ENCODE results near the gene ZDHHC13.
"Not testable (repeated sequence)": the region's sequence is repeated elsewhere in the genome, so short reads cannot be mapped to it uniquely, and the experiment has no call there.

ZDHHC13 gene

DNA sequence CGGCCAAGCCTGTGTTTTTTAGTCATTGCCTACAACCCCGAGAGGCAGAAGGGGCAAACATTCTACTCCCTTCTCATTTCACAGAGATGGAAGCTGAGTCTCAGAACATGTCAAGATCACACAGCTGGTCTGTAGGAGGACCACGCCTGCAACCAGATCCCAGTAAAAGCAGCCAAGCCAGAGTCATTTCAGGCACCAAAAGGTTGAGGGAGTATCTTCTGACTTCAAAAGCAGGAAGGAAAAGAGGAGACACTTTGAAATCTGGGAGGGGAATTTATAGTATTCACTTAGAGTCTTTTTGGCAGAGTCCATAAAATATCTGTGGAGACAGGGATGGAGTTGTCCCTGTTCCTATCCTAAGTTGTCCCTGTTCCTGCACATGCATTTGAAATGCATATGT, 17.9 kb upstream of the ZDHHC13 start:
- no peak for DNase-seq (ENCODE audit: low read depth)

DNA sequence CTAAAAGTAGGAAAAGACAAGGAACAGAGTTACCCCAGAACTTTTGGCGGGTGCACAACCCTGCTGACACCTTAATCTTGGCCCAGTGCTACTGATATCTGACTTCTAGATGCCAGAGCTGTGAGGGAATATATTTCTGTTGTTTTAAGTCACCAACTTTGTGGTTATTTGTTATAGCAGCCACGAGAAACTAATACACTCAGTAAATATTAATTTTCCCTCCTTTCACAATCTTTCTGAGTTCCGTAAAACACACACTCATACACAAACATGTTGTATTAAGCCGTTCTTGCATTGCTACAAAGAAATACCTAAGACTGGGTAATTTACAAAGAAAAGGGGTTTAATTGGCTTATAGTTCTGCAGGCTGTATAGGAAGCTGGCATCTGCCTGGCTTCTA, 16.1 kb upstream of the ZDHHC13 start:
- DNase-seq (ENCODE audit: low read depth): no peak

DNA sequence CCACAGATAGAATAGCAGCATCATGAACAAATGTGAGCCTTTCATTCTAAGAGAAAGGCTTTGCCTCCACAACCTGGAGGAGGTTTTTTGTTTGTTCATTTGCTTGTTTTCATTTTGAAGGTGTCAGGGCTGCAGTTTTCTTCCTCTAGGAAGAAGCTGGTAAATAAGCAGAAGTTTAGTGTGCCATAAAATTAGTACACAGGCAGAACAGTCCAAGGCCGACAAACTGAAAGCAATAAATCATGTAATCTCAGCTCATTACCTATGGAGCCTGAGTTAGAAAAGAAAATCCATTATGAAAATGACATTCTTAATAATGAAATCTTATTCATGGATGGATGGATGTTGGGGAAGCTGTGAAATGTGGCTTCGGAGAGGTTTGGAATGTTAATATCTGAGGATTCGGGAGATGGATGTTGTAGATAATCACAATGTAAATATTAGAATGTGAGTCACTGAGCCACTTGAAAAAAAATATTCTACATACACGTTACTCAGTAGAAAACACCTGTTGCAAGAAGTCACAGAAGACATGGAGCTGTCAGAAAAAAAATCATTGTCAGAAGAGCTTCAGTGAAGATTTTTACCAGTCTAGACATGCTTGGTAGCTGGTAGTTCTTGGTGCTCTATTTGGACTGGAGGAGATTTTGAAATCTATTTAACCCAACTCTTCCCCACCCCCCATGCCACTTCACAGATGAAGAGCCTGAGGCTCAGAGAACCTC, 15.0 kb upstream of the ZDHHC13 start:
- DNase-seq (ENCODE audit: low read depth): no peak

DNA sequence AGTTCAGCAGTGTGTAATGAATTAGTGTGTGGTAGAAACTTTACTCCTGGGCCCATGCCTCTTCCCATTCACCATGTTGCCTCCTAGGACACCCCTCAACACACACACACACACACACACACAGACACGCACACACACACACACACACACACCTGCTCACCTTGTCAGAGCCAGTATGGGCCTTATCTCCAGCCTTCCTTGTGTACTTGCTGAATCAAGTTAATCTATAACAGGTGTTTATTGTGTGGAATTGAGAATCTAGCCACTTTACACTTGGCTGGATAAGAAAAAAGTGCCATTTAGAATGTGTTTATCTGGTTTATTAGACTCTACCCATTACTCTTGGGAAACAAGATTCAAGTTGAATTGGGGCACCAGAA, 14.5 kb upstream of the ZDHHC13 start:
- DNase-seq (ENCODE audit: low read depth): no peak

DNA sequence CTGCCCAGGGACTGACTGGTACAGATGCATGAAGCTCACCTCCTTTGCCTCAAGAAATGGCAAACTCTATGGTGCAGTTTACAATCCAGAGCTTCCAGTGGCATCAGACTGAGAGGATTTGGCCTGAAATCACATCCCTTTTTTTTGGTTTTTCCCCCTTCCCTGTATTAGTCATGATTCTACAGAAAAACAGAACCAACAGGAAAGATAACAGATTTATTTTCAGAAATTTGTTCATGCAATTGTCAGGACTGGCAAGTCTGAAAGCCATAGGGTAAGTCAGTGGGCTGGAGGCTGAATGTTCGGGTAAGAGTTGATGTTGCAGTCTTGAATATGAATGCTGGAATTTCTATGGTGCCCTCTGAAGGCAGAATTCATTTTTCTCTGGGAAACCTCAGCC, 12.0 kb upstream of the ZDHHC13 start:
- no peak for DNase-seq (ENCODE audit: low read depth)

DNA sequence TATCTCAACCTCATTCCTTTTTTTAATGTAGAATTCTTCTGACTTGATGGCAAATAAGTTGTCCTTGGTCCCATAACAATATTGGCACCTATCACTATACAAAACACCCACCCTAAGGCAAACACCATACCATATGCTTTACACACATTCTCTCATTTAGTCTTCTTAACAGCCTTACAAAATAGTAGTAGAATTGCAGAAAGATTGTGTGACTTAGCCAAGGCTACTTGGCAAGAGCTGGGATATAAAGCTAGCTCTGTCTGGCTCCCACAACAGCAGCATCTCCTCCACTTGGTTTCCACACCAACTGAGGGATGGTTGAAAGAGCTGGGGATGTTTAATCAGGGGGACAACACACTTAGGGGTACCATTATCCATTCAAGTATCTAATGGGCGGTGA, 9.8 kb upstream of the ZDHHC13 start:
- no peak for DNase-seq (ENCODE audit: low read depth)

DNA sequence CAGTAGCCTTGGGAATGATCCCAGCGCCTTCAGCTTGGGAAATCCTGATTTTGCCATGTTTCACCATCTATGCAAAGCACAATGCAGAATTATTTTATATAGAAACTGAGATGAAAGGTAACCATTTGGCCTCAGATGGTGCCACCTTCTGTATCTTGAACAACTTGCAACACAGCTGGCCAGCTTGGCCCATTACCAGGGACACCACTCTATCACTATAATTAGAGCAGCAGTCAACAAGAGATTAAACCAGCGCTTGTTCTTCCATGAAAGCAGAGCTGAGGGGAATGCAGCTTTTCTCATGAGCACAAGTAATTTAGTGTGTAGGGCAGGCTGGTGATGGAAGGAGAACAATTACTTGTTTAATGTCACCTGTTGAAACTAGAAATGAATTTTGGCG, 6.7 kb upstream of the ZDHHC13 start:
- DNase-seq (ENCODE audit: low read depth): no peak

DNA sequence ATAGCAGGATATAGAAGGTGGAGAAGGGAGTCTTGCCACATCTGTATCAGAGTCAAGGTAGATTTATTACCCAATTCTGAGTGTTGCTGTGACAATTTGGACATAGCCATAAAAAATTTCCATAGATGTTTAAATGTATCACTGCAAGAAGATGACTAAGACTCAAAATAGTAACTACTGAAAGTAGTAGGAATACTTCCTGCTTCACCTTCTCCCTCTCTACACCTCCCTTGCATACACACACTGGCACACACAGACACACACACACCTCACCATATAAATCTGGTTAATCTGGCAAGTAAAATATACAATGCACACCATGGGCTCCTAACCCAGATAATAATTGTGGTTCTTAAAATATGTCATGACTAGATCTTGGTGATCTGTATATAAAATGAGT, 5.2 kb upstream of the ZDHHC13 start:
- DNase-seq (ENCODE audit: low read depth): no peak

DNA sequence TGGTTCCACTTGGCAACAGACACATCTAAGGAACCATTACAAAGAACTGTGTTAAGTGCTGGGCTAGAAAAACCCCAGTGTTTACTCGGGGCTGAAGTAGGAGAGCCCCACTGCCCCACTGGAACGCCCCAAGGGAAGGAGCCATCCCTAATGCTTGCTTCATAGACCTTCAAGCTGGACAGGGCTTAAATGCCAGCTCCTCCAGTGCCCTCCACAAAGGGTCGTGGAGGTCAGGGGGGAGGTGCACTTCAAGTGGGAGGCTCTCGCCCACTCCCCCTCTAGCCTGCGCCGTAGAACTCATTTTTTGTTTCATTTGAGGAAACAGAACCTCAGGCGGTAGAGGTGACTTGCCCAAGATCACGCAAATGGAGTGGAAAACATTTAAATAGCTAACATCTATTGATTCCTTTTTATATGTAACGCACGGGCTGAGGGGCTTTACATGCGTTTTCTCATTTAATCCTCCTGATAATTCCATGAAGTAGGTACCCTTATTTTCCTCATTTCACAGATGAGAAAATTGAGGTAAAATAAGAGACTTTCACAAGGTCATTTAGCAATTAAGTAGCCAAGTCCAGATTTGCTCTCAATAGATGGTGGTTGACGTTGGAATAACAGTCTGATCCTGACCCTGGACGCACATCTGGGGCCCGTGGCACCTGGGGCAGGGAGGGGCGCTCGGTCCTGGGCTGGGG, 545 bp upstream of the ZDHHC13 start:
- DNase-seq (ENCODE audit: low read depth): no peak

DNA sequence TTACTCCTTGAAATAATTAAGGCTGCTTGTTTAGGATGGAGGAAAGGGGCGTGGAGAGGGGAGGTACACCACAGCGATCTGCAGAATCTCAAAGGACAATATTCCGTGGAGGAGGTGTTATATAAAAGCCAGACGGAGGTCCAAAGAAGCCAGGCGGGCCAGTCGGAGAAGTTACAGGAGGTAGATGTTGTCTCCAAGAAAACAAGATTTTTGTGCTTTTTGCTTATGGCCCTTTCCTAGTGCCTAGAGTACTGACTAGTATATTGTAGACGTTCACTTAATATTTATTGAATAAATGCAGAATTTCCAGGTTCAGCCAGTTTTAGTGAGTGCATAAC, 761 bp downstream of the ZDHHC13 start:
- no peak for DNase-seq (ENCODE audit: low read depth)

DNA sequence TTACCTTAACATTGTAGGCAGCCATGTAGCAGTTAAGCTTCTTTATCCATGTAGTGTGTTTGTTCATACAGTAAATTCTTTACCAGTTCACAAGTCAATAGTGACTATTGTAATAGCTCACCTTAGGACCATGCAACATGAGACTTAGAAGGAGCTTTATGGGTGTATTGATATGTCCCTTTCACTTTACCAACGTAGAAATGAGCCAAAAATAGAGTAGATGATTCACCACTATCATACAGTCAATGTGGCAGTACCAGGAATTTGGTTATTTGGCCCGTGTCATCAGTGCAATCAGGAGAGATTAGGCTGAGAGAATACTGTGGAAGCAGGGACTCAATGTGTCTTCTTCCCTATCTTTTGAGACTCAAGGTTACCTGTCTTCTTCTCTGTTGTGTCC, 4.7 kb downstream of the ZDHHC13 start:
- peak; percentile 17 for DNase-seq (ENCODE audit: low read depth)

DNA sequence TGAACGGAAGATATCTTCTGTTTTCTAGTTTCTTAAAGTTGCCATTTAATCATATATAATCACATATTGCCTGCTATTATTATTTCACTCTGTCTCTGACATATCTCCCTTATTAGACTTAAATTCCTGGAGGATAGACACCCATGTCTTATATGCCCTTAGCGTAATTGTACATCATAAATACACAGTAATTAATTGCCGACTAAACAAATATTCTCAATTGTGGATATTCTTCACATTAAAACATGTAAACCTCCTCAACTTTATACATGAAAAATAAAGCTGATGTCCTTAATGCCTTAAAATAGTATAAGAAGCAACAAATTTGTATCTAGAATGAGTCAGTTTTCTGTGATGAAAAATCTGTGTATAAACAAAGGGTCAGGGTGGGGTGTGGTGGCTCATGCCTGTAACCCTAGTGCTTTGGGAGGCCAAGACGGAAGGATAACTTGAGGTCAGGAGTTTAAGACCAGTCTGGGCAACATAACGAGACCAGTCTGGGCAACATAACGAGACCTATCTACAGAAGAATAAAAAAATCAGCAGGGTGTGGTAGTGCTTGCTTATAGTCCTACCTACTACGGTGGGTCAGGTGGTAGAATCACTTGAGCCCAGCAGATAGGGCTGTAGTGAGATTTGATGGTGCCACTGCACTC, 6.1 kb downstream of the ZDHHC13 start:
- no peak for DNase-seq (ENCODE audit: low read depth)

DNA sequence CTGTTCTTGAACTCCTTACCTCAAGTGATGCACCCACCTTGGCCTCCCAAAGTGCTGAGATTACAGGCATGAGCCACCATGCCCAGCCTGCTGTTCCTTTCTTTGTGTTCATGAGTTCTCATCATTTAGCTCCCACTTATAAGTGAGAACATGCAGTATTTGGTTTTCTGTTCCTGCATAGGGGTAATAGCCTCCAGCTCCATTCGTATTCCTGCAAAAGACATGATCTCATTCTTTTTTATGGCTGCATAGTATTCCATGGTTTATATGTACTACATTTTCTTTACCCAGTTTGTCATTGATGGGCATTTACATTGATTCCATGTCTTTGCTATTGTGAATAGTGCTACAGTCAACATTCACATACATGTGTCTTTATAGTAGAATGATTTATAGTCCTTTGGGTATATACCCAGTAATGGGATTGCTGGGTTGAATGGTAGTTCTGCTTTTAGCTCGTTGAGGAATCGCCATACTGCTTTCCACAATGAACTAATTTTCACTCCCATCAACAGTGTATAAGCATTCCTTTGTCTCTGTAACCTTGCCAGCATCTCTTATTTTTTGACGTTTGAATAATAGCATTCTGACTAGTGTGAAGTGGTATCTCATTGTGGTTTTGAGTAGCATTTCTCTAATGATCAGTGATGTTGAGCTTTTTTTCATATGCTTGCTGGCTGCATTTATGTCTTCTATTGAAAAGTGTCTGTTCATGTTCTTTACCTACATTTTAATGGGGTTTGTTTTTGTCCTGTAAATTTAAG, 9.8 kb downstream of the ZDHHC13 start:
- DNase-seq (ENCODE audit: low read depth): not testable (repeated sequence)

DNA sequence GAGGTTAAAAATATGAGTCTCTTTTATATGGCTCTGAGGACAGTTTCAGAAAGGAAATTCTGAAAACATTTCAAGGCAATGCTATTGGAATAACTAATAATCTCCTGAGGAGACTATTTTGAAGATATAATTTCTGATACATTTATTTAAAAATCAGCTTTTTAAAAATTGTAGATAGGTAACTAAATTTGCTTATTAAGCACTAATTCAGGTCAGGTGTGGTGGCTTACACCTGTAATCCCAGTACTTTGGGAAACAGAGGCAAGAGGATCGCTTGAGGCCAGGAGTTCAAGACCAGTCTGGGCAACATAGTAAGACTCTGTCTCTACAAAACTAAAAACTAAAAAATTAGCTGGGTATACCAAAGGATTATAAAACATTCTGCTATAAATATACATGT, 17.0 kb downstream of the ZDHHC13 start:
- DNase-seq (ENCODE audit: low read depth): no peak

DNA sequence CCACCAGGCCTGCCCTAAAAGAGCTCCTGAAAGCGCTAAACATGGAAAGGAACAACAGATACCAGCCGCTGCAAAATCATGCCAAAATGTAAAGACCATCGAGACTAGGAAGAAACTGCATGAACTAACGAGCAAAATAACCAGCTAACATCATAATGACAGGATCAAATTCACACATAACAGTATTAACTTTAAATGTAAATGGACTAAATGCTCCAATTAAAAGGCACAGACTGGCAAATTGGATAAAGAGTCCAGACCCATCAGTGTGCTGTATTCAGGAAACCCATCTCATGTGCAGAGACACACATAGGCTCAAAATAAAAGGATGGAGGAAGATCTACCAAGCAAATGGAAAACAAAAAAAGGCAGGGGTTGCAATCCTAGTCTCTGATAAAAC, 19.9 kb downstream of the ZDHHC13 start:
- DNase-seq (ENCODE audit: low read depth): not testable (repeated sequence)

DNA sequence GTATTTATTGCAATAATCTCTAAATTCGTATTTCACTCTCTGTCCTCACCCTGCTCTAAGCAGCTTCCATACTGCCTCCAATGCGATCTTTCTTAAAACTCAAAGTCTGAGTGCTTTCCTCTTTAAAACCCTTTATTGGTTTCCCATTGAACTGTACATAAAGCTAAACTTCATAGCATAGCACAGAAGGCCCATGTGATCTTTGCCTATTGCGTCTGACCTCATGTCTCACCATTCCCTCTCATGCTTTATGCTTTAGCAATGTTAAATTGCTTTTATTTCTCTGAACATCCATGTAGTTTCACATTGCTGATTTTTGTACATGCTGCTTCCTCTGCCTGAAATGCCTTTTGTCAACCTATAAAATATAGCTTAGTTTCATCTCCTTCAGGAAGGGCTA, 28.4 kb downstream of the ZDHHC13 start:
- DNase-seq (ENCODE audit: low read depth): no peak

DNA sequence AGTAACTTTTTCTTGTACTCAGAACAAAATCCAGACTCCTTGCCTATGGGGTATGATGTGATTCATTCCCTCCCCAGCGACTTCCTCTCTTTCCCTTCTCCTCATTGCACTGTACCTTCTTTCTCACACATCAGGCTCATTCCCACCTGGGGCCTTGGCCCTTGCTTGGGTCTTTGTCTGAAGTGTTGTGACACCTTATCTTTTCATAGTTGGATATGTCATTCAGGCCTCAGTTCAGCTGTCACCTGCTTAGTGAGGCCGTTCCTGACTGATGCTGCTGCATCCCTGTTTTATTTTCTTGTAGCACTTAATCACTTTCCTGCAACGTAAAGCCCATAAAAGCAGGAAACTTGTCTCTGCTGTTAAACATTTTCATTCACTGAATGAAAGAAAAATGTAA, 39.9 kb downstream of the ZDHHC13 start:
- no peak for DNase-seq (ENCODE audit: low read depth)

DNA sequence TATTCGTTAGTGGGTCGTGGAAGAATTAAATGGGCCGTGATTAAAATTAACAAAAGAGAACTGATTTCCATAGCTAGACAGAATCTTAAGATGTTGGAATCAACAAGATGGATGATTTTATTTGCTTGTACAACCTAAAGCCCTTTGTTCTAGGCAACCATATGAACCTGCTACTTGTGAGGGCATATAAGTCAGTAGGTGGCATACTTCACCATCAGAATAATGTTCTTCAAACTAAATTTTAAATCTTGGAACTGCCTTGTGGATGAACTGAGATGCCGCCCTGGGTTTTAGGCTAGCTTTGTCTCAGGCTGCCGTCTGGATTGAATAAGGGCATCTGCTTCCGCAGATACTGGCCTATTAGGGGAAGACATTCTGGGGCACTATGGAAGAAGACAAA, 43.9 kb downstream of the ZDHHC13 start:
- DNase-seq (ENCODE audit: low read depth): no peak

DNA sequence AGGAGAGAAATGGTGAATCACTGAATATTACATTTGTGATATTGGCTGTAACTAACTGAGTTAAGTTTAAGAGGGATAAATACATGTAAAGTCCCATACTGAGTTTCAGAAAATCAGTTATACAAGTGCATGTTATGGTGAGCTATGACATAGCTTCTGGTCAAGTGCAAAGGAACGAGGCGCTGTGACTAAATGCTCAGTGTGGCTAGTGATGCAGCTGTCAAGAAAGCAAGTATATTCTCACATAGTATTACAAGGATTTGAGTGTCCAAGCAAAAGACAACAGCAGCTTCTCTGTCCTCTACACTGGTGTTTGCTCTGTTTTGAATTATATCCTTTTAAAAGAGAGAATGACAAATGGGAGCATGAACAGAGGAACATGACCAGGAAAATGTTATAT, 44.7 kb downstream of the ZDHHC13 start:
- no peak for DNase-seq (ENCODE audit: low read depth)

DNA sequence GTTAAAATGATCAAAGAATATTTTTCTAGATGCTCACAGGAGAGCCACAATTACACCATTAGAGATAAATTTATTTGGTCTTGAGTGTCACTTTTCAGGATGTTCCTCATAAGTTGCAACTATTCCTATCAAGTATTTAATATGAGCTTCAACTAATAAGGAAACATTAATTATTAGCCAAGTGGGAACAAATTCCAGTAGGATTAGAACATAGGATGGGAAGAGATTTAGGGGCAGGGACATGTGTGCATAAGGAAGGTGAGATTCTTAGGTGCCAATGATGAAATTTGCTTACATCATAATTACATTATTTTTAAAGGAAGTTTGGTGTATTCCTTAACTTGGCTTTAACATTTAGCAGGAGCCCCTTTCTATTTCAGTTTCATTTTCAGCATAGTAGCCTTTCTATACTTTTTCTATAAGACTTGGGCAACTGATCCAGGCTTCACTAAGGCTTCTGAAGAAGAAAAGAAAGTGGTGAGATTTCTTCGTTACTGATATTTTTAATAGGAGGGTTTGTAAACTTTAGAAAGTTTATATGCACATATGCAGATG, 46.1 kb downstream of the ZDHHC13 start:
- no peak for DNase-seq (ENCODE audit: low read depth)

DNA sequence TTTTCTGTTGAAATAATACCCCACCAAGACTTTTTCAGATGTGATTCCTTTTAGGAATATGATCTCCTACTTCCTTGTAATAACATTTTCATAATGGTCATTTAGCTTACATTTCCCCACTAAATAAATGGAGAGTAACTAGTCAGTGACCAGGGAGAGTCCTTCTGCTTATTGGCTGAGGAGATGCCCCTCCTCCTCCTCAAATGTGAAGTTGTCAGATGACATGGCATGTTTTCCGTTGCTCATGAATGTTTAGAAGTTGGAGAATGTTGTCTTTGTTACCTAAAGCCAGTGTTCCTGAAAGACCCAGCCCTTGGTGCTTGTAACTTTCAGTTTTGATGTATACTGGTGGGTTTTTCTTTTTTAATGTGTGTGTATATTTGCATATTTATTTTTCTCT, 46.6 kb downstream of the ZDHHC13 start:
- no peak for DNase-seq (ENCODE audit: low read depth)

DNA sequence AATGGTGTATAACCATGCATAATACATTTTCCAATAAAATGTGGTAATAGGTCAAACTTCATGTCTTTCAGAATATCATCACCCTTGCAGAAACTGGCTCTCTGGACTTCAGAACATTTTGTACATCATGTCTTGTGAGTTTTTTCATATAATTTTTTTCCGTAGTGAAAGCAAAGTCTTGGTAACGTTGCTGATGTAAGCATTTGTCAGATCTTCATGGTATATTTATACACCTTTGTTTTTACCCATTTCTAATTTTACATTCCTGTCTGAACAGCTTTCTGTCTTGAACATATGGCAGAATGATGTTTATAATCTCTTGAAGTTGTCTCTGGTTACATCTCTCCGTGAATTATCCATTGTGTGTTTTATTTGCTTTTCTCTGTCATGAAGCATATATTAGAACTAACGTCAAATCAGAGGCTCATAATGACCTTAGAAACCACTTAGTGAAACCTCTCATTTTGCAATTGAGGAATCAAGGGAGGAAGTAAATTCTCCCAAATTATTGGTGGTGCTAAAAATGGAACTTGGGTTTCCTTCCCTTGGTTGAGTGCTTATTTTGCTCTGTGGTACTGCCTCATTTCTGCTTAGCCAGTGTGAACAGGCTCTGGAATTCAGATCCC, 47.4 kb downstream of the ZDHHC13 start:
- no peak for DNase-seq (ENCODE audit: low read depth)

Measured in iris pigment epithelial cell (primary cell).